Measurements from ENCODE around the gene ACOT4.
"Not testable (repeated sequence)": the region's sequence is repeated elsewhere in the genome, so short reads cannot be mapped to it uniquely, and the experiment has no call there.

Gene ACOT4

GRCh38 chr14:73591690-73592449, at the start of gene ACOT4:
Gene ACOT4, plus strand, starts transcription at chr14:73591873. Its CDS starts 87 bp downstream, at chr14:73591960.
- peak in 1 of 2 experiments; percentile 9 for DNase-seq

GRCh38 chr14:73542961-73543360, 48.7 kb upstream of the ACOT4 start:
- DNase-seq, result not testable (repeated sequence)

- DNase-seq, result not testable (repeated sequence)
These were observed 46.3 kb upstream of the ACOT4 start for GRCh38 chr14:73545353-73545752.

- not testable (repeated sequence) for DNase-seq
These were observed 42.6 kb upstream of the ACOT4 start for GRCh38 chr14:73549097-73549496.

- not testable (repeated sequence) for DNase-seq
These were observed 41.7 kb upstream of the ACOT4 start for GRCh38 chr14:73549889-73550524.

- DNase-seq, result no peak
These were observed 37.8 kb upstream of the ACOT4 start for GRCh38 chr14:73553845-73554244.

- DNase-seq, result not testable (repeated sequence)
These were observed 34.5 kb upstream of the ACOT4 start for GRCh38 chr14:73557201-73557600.

- DNase-seq, result not testable (repeated sequence)
These were observed 33.4 kb upstream of the ACOT4 start for GRCh38 chr14:73558238-73558637.

- not testable (repeated sequence) for DNase-seq
These were observed 29.4 kb upstream of the ACOT4 start for GRCh38 chr14:73562256-73562655.

GRCh38 chr14:73562696-73563095, 29.0 kb upstream of the ACOT4 start:
- DNase-seq, result not testable (repeated sequence)

- not testable (repeated sequence) for DNase-seq
These were observed 25.2 kb upstream of the ACOT4 start for GRCh38 chr14:73566431-73566830.

- DNase-seq, result not testable (repeated sequence)
These were observed 24.7 kb upstream of the ACOT4 start for GRCh38 chr14:73566935-73567334.

GRCh38 chr14:73567358-73567757, 24.3 kb upstream of the ACOT4 start:
- DNase-seq, result no peak

GRCh38 chr14:73567951-73568885, 23.5 kb upstream of the ACOT4 start:
- DNase-seq, result no peak

GRCh38 chr14:73568886-73569184, 22.8 kb upstream of the ACOT4 start:
- DNase-seq, result not testable (repeated sequence)

- peak; percentile 78 to 87 for DNase-seq
These were observed 22.3 kb upstream of the ACOT4 start, which contains the start of gene ACOT2 for GRCh38 chr14:73569185-73569958. Gene ACOT2, plus strand, starts transcription at chr14:73569213. Its CDS starts 28 bp downstream, at chr14:73569241.

- DNase-seq, result peak; percentile 17 to 20
These were observed 20.8 kb upstream of the ACOT4 start for GRCh38 chr14:73570913-73571312.

- not testable (repeated sequence) for DNase-seq
These were observed 18.6 kb upstream of the ACOT4 start for GRCh38 chr14:73573034-73573433.

GRCh38 chr14:73573740-73574139, 17.9 kb upstream of the ACOT4 start:
- DNase-seq, result not testable (repeated sequence)

- DNase-seq, result not testable (repeated sequence)
These were observed 17.4 kb upstream of the ACOT4 start for GRCh38 chr14:73574251-73574650.

- no peak for DNase-seq
These were observed 15.3 kb upstream of the ACOT4 start for GRCh38 chr14:73576391-73576790.

- not testable (repeated sequence) for DNase-seq
These were observed 14.5 kb upstream of the ACOT4 start for GRCh38 chr14:73577214-73577613.

Data from AML-193 (cell line).